Measurements from ENCODE around the gene ALDH1B1. TPM values are rescaled to one million over a fixed set of nuclear protein-coding genes. Genes with fewer than 3 reads are reported as not detected.
"Not testable (repeated sequence)": the region's sequence is repeated elsewhere in the genome, so short reads cannot be mapped to it uniquely, and the experiment has no call there.

ALDH1B1 gene
- total RNA-seq, 1 experiment from 2014 or later: 55.5 TPM

GRCh38 chr9:38396371-38396671, 3.8 kb downstream of the ALDH1B1 start:
- no peak for ATAC-seq
- CTCF ChIA-PET: no interaction called here
- Mint-ChIP-seq H3K27me3 (ENCODE audit: low read depth) (peaks cover 7% of the 10 kb centered on the region; the same call in 1 of the 2 replicates), H3K27ac (no peak overlapping the region), H3K4me3 (no peak overlapping the region), H3K9me3 (no peaks in the 10 kb centered on the region), H3K36me3 (peaks cover 32% of the 10 kb centered on the region), H3K4me1 (peaks cover 24% of the 10 kb centered on the region)
- POLR2A ChIA-PET: no interaction called here
- DNase-seq (ENCODE audit: low spot score): no peak
- no peak for TF ChIP-seq TEAD1 (CRISPR knock-in tag; IDR thresholded peaks at IDR 0.05)
- no peak for TF ChIP-seq USF1 (CRISPR knock-in tag; IDR thresholded peaks at IDR 0.05)
- no peak for TF ChIP-seq TEAD4 (CRISPR knock-in tag; IDR thresholded peaks at IDR 0.05)
- no peak for TF ChIP-seq TCF7 (CRISPR knock-in tag; IDR thresholded peaks at IDR 0.05; ENCODE audit: low read depth)
- TF ChIP-seq NFE2L1 (CRISPR knock-in tag; IDR thresholded peaks at IDR 0.05): no peak
- TF ChIP-seq KAT7 (CRISPR knock-in tag; IDR thresholded peaks at IDR 0.05; ENCODE audit: borderline replicate concordance): no peak
- TF ChIP-seq ZMAT4 (CRISPR knock-in tag; IDR thresholded peaks at IDR 0.05): no peak
- TF ChIP-seq OVOL2 (CRISPR knock-in tag; IDR thresholded peaks at IDR 0.05; ENCODE audit: borderline replicate concordance): no peak
- no peak for TF ChIP-seq AR (CRISPR knock-in tag; IDR thresholded peaks at IDR 0.05)
- no peak for TF ChIP-seq IRF1 (CRISPR knock-in tag; IDR thresholded peaks at IDR 0.05)
- no peak for TF ChIP-seq ZNF232 (CRISPR knock-in tag; IDR thresholded peaks at IDR 0.05)
- TF ChIP-seq ZNF416 (CRISPR knock-in tag; IDR thresholded peaks at IDR 0.05): no peak
- TF ChIP-seq ATF3 (CRISPR knock-in tag; conservative IDR thresholded peaks at IDR 0.05): no peak
- TF ChIP-seq IRF2 (CRISPR knock-in tag; IDR thresholded peaks at IDR 0.05; ENCODE audit: borderline replicate concordance, low read depth): no peak

GRCh38 chr9:38399191-38399590, 6.7 kb downstream of the ALDH1B1 start:
- POLR2A ChIA-PET; H3K27me3 Mint-ChIP-seq (ENCODE audit: low read depth); H3K4me3 Mint-ChIP-seq; ATAC-seq; DNase-seq (ENCODE audit: low spot score); H3K4me1 Mint-ChIP-seq; H3K27ac Mint-ChIP-seq; H3K9me3 Mint-ChIP-seq: not testable (repeated sequence)
- H3K36me3 Mint-ChIP-seq: peaks cover 32% of the 10 kb centered on the region
- CTCF ChIA-PET: interaction anchor here (1.5 to 1.9 kb wide), 2 partner anchors 17 to 382 kb away, joined by 5 to 6 read pairs; no protein-coding TSS in a partner anchor

- Mint-ChIP-seq H3K36me3 (peaks cover 17% of the 10 kb centered on the region), H3K27ac (no peak overlapping the region), H3K4me1 (peaks cover 8% of the 10 kb centered on the region), H3K27me3 (ENCODE audit: low read depth) (no peaks in the 10 kb centered on the region), H3K9me3 (no peaks in the 10 kb centered on the region), H3K4me3 (no peak overlapping the region)
- POLR2A ChIA-PET: no interaction called here
- DNase-seq (ENCODE audit: low spot score) (no peak), ATAC-seq (no peak)
- TF ChIP-seq CREB1 (CRISPR knock-in tag; IDR thresholded peaks at IDR 0.05): no peak
- CTCF ChIA-PET: interaction anchor here (1.1 kb wide), 1 partner anchor 15 kb away, joined by 5 read pairs; no protein-coding TSS in a partner anchor
Observed at GRCh38 chr9:38401994-38402393, 9.5 kb downstream of the ALDH1B1 start.

GRCh38 chr9:38404314-38404713, 11.8 kb downstream of the ALDH1B1 start:
- Mint-ChIP-seq H3K27ac (no peak overlapping the region; the same call in 1 of the 2 replicates), H3K36me3 (peaks cover 2% of the 10 kb centered on the region), H3K4me3 (no peak overlapping the region), H3K9me3 (no peaks in the 10 kb centered on the region), H3K27me3 (ENCODE audit: low read depth) (no peaks in the 10 kb centered on the region), H3K4me1 (peaks cover 8% of the 10 kb centered on the region)
- DNase-seq (ENCODE audit: low spot score) (no peak), ATAC-seq (no peak)
- CTCF ChIA-PET: interaction anchor here (1.4 kb wide), 1 partner anchor 13 kb away, joined by 7 read pairs; no protein-coding TSS in a partner anchor
- POLR2A ChIA-PET: no interaction called here
- TF ChIP-seq TCF7 (CRISPR knock-in tag; IDR thresholded peaks at IDR 0.05; ENCODE audit: low read depth) (no peak), HMGA2 (CRISPR knock-in tag; IDR thresholded peaks at IDR 0.05) (no peak), FOXJ3 (CRISPR knock-in tag; IDR thresholded peaks at IDR 0.05; ENCODE audit: borderline replicate concordance) (no peak), SP1 (CRISPR knock-in tag; conservative IDR thresholded peaks at IDR 0.05) (no peak), CREB1 (CRISPR knock-in tag; IDR thresholded peaks at IDR 0.05) (no peak), ZNF396 (CRISPR knock-in tag; IDR thresholded peaks at IDR 0.05; ENCODE audit: borderline replicate concordance) (no peak), IRF1 (CRISPR knock-in tag; IDR thresholded peaks at IDR 0.05) (no peak), PRDM15 (CRISPR knock-in tag; IDR thresholded peaks at IDR 0.05) (no peak), ZMAT4 (CRISPR knock-in tag; IDR thresholded peaks at IDR 0.05) (no peak)

Data from WTC11 (cell line).